Occipital lobe (tissue), 2 donors: ENCODE data around the gene ADCY1. TPM values are rescaled to one million over a fixed set of nuclear protein-coding genes. Genes with fewer than 3 reads are reported as not detected.

ENCODE experiments used
- DNase-seq: peaks from one replicate; lab custom pipeline; 2025; lab: John Stamatoyannopoulos, UW
- total RNA-seq: library from RNA; depleted of rRNA; stranded (reverse); fragments of >200 nt; gene quantifications from one replicate; pipeline ENCODE4 v1.2.3, GENCODE V29; 2014

The ADCY1 gene
- total RNA-seq, 1 donor from 2014 or later, result 226 TPM

DNA sequence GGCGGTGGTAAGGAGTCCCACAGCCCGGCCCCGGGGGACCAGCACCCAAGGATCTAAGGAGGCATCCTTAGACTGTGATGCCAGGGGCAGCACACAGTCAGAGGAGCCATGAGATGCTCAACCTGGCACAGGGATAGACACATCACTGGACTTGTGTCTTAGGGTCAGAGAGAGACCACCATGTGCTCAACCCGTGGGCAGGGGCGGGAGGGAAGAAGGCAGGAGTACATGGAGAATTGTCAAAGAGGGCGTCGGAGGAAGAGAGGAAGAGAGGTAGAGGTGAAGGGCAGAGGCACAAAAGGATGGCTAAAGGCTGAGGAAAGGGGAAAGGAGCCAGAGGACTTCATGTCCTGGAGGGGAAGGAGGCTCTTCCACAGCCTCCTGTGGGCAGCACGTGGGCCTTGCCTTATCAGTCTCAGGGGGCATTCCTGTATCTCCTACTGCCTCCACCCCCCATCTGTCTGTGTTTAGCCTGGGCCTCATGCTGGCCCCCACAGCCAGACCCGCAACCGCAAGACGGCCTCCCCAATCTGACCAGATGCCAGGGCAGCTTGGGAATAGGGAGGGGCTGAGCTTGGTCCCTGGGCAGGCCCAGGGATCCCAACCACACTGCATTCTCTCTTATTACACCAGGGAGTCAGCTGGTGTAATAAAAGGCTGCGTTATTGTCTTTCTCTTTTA is 2.2 kb downstream of the ADCY1 start:
- DNase-seq, result no peak

DNA sequence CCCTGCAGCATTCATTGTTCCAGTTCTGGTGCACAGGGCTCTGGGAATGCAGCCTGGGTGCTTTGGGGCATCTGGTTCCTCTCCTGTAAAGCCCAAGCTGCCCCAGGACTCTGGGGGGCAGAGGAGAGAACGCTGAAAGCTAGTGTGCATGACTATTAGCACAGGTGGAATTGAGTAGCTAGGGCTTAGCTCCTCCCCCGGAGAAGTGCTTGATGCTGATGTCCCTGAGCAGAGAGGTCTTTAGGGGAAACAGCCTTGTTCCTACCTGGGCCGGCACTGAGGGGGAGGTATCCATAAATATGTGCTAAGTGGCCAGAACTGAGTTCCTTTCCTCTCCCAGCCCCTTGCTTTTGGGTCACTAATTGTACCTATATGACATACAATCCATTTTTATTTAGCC is 3.9 kb downstream of the ADCY1 start:
- DNase-seq, result no peak

DNA sequence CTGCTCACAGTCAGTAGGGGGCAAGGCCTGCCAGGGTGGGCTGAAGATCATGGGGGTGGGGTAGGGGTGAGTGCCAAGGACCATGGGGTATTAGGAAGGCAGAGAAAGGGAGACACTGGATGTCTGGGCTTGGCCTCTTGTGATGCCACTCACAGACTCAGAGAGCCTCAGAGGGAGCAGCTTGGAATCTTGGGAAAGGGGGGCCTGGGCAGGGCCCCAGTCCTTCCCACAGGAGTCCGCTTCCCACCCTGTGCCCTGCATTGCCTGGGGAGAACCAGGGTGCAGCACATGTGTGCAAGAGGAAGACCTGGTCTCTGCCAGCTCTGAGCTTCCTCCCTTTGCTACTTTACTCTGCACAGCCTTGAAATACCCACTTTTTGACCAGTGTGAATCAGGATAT is 4.3 kb downstream of the ADCY1 start:
- DNase-seq, result no peak

DNA sequence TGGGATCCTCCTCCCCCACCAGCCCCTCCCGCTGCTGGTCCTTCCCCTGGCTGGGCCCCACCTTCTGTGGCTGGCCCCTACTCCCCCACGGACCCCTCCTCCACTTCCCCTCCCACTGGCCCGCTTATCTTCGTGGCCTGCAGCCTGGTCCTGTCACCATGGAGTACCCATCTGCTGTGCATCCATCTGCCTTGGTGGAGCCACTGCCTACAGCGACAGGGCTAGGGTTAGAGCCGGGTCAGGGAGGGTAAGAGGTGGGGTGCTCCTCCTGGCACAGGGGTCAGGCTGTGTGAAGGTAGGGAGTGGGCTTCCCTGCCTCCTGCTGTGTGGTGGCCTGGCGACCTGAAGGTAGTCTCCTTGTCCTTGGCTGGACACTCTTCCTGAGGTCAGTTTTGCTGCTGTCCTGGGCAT is 5.2 kb downstream of the ADCY1 start:
- no peak for DNase-seq

DNA sequence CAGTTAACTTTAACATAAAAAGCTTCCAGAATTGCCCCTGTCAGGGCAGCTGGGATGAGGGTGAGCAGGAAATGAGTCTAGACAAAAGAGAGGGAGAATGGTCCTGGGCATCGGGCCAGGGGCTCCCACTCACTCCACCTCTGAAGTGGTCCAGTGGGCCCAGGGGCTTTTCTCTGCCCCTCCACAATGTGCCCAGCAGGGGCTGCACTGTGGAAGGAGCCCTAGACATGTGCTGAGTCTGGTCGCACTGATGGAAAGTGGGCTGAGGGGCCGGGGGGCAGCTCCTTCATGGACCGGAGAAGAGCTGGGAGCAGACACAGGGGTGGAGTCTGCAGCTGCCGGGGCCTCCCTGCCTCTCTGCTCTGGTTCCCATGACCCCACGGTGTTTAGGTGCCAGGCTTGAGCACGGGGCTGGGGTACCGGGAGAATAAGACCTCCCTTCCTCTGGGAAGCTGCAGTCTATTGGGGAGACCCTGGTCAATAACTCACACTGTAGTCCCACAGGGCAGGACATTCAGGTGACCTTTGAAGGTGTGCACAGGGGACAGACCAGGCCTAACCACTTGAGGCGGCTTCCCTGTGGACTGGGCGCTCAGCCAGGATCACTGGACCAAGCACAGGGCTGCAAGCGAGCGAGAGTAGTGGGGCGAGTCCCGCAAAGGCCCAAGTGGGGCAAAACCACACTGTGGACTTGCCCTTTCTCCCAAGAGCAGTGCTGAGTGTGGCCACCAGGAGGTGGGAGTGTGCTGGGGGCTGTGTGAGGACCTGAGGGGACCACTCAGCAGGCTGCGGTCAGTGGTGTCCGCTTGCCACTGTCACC is 6.1 kb downstream of the ADCY1 start:
- DNase-seq, result no peak

DNA sequence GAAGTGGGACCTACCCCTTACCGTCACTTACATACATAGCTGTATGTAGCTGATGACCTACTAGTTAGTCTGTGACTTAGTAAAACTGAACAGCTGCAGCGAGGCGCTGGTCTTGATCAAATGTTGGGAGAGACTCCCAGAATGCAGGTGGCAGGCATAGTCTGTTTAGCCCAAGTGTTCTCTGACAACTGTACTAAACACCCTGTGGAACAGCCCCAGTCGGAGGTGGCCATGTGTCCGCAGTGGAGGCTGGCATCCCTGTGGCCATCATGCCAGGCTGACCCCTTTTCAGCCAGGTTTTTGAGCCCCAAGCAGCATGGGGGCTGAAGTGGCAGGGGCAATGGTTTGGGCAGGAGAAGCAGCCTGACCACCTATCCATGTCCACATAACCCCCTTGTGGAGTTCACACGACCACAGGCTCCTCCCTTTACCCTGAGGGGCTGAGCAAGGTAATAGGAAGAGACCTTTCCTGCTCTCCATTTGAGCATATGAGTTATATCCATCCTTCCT is 7.2 kb downstream of the ADCY1 start:
- no peak for DNase-seq

DNA sequence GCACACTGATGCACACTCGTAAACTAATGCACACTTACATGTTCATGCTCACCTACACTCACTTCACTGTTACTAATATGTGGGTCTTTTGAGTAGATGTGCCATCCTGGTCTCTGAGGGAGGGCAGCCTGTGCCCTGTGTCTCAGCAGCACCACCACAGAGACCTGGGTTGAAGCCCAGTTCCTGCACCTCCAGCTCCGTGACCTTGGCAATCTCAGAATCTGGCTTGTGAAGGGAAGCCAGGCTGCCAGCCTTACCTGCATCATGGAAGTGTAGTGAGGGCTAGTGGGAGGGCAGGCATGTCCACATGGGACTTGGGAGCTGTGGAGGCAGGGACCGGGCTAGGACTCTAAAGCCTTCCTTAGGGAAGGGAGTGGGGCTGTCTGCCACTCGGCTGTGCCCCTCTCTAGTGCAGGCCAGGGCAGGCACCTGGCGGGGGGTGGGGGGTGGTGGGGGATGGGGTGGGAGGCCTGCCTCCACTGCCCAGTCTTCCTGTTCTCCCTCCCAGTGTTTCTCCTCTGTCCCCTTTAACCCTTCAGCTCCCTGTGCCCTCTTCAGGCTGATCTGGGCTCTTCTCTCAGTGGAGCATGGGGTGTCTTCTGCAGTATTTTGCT is 8.1 kb downstream of the ADCY1 start:
- DNase-seq, result no peak

DNA sequence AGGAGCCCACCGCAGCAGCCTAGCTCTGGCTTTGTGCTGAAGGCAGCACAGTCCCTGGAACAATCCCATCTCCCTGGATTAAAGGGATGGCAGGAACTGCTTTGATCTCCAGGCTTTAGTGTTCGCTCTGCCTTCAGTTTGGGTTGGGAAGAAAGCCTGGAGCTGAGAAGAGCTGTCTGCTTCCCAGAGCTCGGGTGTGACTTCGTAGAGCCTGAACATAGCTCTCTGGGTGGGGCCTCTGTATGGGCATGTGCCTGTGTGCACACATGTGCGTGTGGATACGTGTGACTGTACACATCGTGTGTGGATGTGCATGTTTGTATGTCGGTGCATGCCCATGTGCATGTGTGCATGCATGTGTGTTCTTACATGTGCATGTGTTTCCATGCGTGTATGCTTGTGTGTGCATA is 8.7 kb downstream of the ADCY1 start:
- DNase-seq, result no peak

DNA sequence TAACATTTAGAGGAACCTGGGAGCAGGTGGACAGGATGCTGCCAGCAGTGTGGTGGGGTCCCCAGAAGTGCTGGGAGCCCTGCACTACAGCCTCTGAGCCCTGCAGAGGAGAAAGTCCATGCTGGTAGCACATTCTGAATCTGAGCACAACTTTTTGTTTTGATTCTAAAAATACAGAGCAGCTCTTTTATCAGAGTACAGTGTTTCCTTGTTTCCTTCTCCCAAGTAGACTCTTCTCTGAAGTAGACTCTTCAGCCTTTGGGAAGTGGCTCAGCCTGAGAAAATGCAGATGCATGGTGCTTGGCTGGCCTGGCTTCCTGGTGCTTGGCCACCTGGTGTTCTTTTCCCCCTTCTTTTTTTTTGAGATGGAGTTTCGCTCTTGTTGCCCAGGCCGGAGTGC is 9.1 kb downstream of the ADCY1 start:
- DNase-seq, result no peak

DNA sequence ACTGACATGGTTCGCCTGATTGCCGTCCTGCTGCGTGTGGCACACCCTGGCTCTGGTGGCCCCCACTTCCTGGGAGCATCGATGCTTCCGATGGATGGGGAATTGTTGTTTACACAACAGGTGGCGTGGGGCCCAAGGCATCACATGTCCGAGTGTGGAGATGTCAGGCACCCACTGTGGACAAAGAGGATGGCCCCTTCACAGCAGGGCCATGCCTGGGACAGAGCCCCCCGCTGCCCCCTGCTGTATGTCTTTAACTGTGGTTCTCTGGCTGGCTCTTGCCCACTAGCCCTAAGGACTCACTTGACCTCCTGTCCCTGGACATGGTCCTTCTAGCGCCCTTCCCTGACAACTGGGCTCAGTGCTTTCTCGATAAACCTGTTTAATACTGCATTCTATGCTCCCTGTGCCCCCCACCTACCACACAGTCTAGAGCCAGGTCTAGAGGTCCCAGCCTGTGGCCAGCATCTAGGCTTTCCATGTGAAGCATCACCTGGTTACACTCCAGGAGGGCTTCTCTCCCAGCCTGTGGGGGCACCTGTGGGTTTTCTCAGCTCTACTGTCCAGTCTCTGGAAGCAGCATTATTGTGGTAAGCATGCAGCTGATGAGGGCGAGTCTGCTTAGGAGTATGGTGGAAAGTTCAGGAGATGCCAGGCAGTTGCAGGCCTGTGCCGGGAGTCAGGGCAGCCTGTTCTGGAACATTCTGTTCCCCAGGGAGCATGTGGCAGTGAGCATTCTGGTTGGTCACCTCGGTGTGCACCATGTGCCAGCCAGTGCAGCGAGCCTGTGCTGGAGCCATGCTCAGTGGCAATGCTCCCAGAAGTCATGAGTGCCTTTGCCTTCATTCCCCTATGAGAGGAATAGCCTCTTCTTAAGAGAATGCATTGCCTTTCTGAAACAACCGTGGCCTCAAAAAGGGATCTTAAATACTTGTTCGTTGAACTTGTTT is 10.4 kb downstream of the ADCY1 start:
- no peak for DNase-seq

DNA sequence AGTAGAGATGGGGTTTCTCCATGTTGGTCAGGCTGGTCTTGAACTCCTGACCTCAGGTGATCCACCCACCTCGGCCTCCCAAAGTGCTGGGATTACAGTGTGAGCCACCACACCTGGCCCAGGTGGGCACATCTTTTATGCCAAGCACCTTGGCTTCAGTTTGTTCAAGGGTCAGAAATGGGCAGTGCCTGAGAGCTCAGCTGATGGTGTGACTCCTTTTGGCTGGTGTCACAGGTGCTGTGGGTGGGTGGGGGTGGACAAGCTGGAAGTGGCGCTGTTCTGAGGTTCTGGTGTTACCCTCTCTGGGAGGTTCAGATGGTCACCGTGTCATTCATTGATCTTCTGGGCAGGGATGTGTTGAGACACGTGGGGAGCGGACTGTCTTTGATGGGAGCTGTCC is 11.5 kb downstream of the ADCY1 start:
- no peak for DNase-seq

DNA sequence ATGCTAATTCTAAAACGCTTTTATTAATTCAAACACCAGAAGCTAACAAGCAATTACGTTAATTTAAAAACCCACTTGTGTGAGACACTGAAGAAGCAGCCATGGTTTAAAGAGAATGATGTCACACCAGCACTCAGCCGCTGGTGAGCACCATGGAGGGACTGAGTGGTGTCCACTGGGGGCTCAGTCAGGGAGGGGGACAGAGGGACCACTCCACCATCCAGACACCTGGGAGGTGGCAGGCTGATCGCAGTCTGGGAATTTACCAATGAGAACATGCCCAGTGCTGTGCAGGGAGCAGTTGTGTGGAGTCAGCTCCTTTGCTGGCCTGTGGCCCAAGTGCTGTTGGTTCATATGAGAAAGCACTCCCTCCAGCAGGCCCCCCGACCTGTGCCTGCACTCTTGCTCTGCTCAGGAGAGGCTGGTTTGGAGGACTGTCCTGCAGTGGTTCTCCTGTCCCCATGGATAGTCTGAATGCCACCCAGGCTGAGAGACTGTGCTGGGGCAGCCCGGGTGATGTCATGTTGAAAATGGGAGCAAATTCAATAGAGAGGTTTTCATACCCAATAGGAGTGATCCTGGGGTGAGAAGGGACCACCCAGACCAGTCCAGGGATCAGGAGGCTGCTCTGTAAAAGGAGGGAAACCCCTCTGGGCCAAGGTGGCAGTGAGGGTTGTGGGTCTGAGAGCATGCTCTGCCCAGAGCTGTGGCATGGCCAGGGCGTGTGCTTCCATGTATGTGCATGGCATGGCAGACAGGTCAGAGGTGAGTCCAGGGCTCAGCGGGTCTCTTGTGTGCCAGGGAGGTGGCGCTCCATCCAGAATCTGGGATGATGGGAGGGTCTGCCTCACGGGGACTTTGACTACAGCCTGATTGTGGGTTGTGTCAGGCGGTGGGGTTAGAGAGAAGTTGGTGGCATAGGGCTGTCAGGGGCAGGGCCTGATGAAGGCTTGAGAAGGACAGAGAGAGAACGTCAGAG is 12.7 kb downstream of the ADCY1 start:
- no peak for DNase-seq

DNA sequence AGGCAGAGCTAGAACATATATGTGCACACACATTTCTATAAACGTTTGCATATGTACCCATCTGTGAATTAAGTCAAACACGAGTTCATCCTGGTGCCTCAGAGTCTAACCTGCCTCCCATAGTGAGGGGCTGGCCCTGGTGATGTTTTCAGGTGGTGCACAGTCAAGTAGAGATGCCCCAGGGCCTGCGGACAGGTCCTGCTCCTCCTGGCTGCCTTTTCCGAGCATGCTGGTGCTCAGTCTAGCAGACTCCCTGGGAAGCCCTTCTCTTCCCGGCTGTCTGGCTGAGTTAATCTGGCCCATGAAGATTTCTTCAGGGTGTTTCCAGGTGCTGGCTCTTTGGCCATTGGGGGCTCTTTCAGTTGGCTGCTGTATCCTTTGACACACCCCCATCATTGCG is 14.3 kb downstream of the ADCY1 start:
- DNase-seq, result no peak

DNA sequence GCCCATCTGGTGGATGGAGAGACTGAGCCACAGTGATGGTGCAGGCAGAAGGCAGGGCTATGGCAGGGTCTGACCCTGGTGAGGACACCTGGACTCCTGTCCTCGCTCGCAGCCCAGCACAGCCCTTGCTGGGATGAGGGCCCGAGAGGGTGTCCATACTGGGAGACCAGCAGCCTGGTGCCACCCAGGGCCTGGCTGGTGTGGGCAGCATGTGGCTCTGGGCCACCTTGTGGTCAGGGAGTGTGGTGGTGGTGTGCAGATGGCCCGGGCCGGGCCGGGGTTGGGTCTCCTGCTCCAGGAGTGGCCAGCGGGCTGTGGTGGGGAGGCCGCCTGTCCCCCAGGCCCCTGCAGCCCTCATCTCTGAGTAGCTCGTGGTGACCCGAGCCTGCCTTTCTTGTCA is 14.9 kb downstream of the ADCY1 start:
- DNase-seq, result no peak

DNA sequence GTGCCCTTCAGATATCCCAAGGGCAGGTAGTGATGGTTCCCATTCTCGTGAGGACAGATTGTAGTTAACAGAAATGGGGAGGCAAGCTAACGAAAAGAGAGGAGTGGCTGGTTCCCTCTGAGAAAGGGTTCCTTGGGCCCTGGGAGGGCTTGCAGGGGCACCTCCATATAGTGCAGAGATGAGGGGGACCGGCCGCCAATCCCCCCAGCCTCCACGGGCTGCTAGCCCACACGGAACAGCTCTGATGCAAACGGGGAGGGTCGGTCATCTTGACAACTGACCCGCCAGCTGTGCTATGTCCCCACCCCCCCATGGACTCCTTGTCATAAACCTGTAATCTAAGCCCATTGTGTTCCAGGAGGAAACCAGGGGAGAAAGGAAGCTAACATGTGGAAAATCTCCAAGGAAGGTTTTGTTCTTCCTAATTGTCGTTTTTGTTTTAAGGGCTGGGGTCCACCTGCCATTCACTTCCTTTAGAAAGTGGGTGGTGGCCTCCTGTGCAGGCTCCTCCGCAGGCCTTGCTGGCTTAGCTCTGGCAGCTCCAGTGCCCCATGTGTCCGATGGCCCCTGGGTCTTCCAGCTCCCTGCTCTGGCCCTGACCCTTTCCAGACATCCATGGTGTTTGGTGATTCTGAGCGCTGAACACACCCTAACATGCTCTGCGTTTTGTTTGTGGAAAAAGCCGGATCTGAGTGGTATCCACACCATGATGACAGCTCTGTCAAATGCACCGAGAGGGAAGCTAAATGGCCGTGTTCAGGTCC is 15.9 kb downstream of the ADCY1 start:
- no peak for DNase-seq

DNA sequence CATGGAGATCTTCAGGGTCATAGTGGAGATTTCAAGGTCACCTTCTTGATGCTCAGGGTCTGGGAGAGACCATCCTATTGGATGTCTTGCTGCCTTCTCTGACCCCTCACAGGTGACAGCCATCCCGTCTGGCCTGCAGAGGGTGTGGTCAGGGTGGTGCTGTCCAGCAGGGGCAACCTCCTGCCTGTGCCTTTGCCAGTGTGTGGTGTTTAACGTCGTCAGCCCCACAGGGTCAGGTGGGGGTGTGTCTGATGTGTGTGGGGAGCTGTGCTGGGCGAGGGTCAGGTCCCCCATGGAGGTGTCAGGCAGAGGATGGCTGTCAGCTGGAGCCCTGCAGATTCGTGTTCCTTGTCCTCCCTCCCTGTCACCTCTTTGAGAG is 16.5 kb downstream of the ADCY1 start:
- no peak for DNase-seq

DNA sequence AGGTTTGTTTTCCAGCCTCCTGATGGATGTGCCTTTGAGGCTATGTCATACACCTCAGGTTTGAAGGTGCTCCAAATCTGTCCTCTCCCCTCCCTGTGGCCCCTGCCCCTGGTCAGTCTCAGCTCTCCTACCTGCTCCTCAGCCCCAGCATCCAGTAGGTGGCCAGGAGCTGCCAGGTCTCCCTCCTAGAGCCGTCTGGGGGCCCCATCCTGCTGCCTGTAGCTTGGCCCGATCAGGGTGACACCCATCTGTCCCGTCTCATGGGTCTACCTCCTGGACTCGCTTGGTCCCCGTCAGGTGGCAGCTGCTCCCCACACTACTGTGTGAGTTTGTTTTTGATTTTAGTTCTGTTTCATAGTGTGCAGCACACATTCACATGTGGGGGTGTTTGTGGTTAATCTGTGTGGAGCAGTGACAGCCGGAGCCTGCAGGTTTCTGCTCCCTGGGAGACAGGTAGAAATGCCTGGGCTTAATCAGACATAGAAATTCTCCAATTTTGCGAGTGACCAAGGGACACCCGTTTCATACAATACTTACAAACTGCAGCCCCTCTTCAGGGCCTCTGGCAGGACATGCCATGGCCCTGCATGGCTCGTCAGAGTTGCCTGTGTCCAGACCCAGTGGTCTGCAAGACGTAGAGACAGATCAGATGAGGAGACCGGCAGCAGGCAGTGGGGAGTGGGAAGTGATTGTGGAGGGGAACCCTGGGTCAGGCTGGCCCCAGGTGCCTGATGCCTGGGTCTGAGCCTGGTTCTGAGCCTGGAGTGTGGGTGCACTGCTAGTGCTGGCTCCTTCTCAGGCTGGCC is 17.1 kb downstream of the ADCY1 start:
- DNase-seq, result no peak

DNA sequence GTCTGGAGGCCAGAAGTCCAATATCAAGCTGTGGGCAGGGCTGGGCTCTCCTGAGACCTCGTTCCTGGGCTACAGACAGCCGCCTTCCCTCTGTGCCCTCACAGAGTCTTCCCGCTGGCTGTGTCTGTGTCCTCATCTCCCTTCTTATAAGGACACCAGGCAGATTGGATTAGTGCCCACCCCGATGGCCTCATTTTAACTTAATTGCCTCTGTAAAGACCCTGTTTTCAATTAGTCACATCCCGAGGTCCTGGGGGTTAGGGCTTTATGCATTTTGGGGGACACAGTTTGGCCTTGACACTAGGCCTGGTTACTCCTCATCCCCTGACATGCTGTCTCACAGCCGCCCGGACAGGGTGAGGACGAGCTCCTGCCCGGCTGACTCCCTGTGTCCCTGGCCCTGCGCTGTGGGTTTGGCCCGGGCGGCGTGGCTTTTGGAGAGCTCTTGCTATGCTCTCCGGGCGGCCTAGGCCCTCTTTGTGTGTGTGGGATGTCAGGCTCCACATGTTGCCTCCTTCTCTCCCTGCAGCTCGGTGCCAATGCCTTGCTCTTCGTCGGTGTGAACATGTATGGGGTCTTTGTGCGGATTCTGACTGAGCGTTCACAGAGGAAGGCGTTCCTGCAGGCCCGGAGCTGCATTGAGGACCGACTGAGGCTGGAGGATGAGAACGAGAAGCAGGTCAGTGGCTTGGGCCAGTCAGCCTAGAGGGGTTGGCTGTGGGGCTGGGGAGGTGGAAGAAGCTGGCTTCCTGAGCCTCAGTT is 18.2 kb downstream of the ADCY1 start:
- no peak for DNase-seq
